ENCODE data around the gene ANXA6.

DNA sequence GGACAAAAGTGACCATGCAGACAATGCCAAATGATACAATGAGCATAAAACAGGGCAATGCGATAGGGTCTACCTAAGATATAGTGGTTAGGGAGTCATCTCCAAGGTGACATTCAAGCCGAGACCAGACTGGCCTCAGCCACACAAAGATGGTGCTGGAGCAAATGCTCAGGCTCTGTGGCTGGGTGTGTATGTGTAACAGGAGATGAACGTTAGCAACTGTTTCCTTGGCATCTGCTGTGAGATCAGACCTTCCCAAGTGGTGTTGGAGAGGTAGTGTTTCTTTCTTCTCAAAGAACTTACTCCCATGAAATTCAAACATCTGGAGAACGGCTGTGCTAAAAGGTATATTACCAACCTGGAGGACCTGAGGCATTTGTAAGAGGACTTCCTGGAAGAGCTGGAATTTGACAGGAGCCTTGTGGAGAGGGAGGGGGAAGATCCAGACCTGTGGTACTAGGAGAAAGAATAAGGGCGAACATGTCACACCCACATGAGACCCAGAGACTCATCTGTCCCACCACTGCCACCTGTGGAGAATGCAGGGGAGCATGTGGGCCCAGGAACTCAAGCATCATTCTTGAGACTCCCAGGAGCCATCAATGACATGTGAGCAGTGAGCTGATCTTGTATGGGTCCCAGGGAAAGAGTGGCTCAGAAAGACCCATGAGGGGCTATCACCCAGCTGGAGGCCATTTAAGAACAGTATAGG is 21.4 kb upstream of the ANXA6 start:
- TF ChIP-seq TCF4 (CRISPR knock-in tag; IDR thresholded peaks at IDR 0.05; ENCODE audit: borderline replicate concordance) (no peak), TOX (CRISPR knock-in tag; IDR thresholded peaks at IDR 0.05; ENCODE audit: borderline replicate concordance) (no peak), CREB5 (CRISPR knock-in tag; IDR thresholded peaks at IDR 0.05; ENCODE audit: low read depth) (no peak), OSR1 (CRISPR knock-in tag; IDR thresholded peaks at IDR 0.05) (no peak), ARNTL (CRISPR knock-in tag; IDR thresholded peaks at IDR 0.05; ENCODE audit: borderline replicate concordance, low read depth) (no peak)

Measured in SK-N-SH treated with all-trans-retinoic acid at 6 μM for 48 hours (cell line).